ENCODE data around the gene C11orf97. TPM values are rescaled to one million over a fixed set of nuclear protein-coding genes. Genes with fewer than 3 reads are reported as not detected.
"Not testable (repeated sequence)": the region's sequence is repeated elsewhere in the genome, so short reads cannot be mapped to it uniquely, and the experiment has no call there.

The C11orf97 gene
- total and polyA plus RNA-seq, 2 donors (not counting 1 experiment from before 2014, with no cell fraction given), result not detected

GRCh38 chr11:94501522-94501921 lies 10.7 kb upstream of the C11orf97 start:
- intact Hi-C loops (cut with micrococcal nuclease), result loop anchor here (10.0 kb wide), 1 partner anchor 1557 kb away; no protein-coding TSS in a partner anchor
- CTCF ChIA-PET, result interaction anchor here (1.3 to 1.5 kb wide), 3 partner anchors 51 to 1267 kb away, joined by 3 to 9 read pairs (median 3); no protein-coding TSS in a partner anchor
- Histone ChIP-seq H3K27ac (ENCODE audit: low read length in 2 of 2) (no peak overlapping the region), H3K4me2 (replicated peaks; ENCODE audit: low read depth, low read length, poor library complexity, severe bottlenecking) (no peak overlapping the region), H3K4me1 (ENCODE audit: control insufficient read depth in 2 of 2, insufficient read depth in 2 of 2, low read length in 2 of 2) (no peaks in the 10 kb centered on the region), H3K4me3 (ENCODE audit: control extremely low read depth in 1 of 5, extremely low read depth in 1 of 5, insufficient read depth in 1 of 5, low read depth in 2 of 5, low read length in 4 of 5) (no peak overlapping the region), H2AFZ (ENCODE audit: insufficient read depth, low read depth, low read length, poor library complexity, severe bottlenecking) (no peak overlapping the region), H3K79me2 (ENCODE audit: control insufficient read depth, insufficient read depth, low read length) (no peaks in the 10 kb centered on the region), H3K27me3 (replicated peaks in 1 of 4; ENCODE audit: control extremely low read depth in 1 of 4, control insufficient read depth in 3 of 4, insufficient read depth in 4 of 4, low read length in 3 of 4) (no peaks in the 10 kb centered on the region), H3K9ac (ENCODE audit: low read length) (no peak overlapping the region), H3K9me3 (ENCODE audit: control extremely low read depth in 1 of 3, control insufficient read depth in 2 of 3, insufficient read depth in 1 of 3, low read length in 2 of 3) (no peaks in the 10 kb centered on the region), H4K20me1 (ENCODE audit: control insufficient read depth, insufficient read depth, low read length, poor library complexity, severe bottlenecking) (no peaks in the 10 kb centered on the region), H3K36me3 (replicated peaks in 1 of 2; ENCODE audit: control extremely low read depth in 1 of 2, control insufficient read depth in 1 of 2, extremely low read depth in 1 of 2, insufficient read depth in 2 of 2, low read length in 1 of 2) (peaks cover 3 to 38% of the 10 kb centered on the region in 2 experiments)
- Mint-ChIP-seq H3K27ac (no peak overlapping the region), H3K27me3 (no peaks in the 10 kb centered on the region), H3K4me3 (no peak overlapping the region), H3K9me3 (ENCODE audit: insufficient read depth) (no peaks in the 10 kb centered on the region), H3K4me1 (no peaks in the 10 kb centered on the region)
- ATAC-seq (ENCODE audit: low read depth), result no peak
- POLR2A ChIA-PET, result no interaction called here
- no CpG with 5 or more reads among the region's 2 CpGs for WGBS (ENCODE audit: insufficient coverage)
- TF ChIP-seq EZH2 (IDR thresholded peaks at IDR 0.05; ENCODE audit: borderline replicate concordance, insufficient read depth, low read depth, low read length, poor library complexity, severe bottlenecking), result no peak
- no peak for TF ChIP-seq CTCF (IDR thresholded peaks at IDR 0.05)
- DNase-seq, result no peak

GRCh38 chr11:94504689-94505293 lies 7.5 kb upstream of the C11orf97 start:
- no peak overlapping the region for H2AFZ ChIP-seq (ENCODE audit: insufficient read depth, low read depth, low read length, poor library complexity, severe bottlenecking)
- CTCF ChIA-PET, result interaction anchor here (0.6 to 2.7 kb wide), 14 partner anchors 9 to 1270 kb away, joined by 3 to 21 read pairs (median 6); partner anchors contain the start of genes ANKRD49 and MRE11
- peak; percentile 64 for DNase-seq
- TF ChIP-seq EZH2 (IDR thresholded peaks at IDR 0.05; ENCODE audit: borderline replicate concordance, insufficient read depth, low read depth, low read length, poor library complexity, severe bottlenecking), result no peak
- TF ChIP-seq CTCF (IDR thresholded peaks at IDR 0.05), result peak; percentile 88
- Mint-ChIP-seq H3K9me3 (ENCODE audit: insufficient read depth) (no peaks in the 10 kb centered on the region), H3K4me3 (no peak overlapping the region), H3K4me1 (no peaks in the 10 kb centered on the region), H3K27me3 (peaks cover 3% of the 10 kb centered on the region), H3K27ac (no peak overlapping the region)
- no peaks in the 10 kb centered on the region for H3K4me1 ChIP-seq (ENCODE audit: control insufficient read depth in 2 of 2, insufficient read depth in 2 of 2, low read length in 2 of 2)
- POLR2A ChIA-PET, result no interaction called here
- H3K4me3 ChIP-seq (ENCODE audit: control extremely low read depth in 1 of 5, extremely low read depth in 1 of 5, insufficient read depth in 1 of 5, low read depth in 2 of 5, low read length in 4 of 5), result no peak overlapping the region
- no peak overlapping the region for H3K27ac ChIP-seq (ENCODE audit: low read length in 2 of 2)
- H3K9me3 ChIP-seq (ENCODE audit: control extremely low read depth in 1 of 3, control insufficient read depth in 2 of 3, insufficient read depth in 1 of 3, low read length in 2 of 3), result no peaks in the 10 kb centered on the region
- H3K36me3 ChIP-seq (replicated peaks in 1 of 2; ENCODE audit: control extremely low read depth in 1 of 2, control insufficient read depth in 1 of 2, extremely low read depth in 1 of 2, insufficient read depth in 2 of 2, low read length in 1 of 2), result peaks cover 3 to 13% of the 10 kb centered on the region in 2 experiments
- H4K20me1 ChIP-seq (ENCODE audit: control insufficient read depth, insufficient read depth, low read length, poor library complexity, severe bottlenecking), result no peaks in the 10 kb centered on the region
- peak; percentile 33 for ATAC-seq (ENCODE audit: low read depth)
- no peak overlapping the region for H3K4me2 ChIP-seq (replicated peaks; ENCODE audit: low read depth, low read length, poor library complexity, severe bottlenecking)
- H3K9ac ChIP-seq (ENCODE audit: low read length), result no peak overlapping the region
- intact Hi-C loops (cut with micrococcal nuclease), result loop anchor here (1.0 to 10.0 kb wide), 3 partner anchors 320 to 1560 kb away; no protein-coding TSS in a partner anchor
- H3K79me2 ChIP-seq (ENCODE audit: control insufficient read depth, insufficient read depth, low read length), result no peaks in the 10 kb centered on the region
- WGBS (ENCODE audit: insufficient coverage), result no CpG with 5 or more reads among the region's 3 CpGs
- no peaks in the 10 kb centered on the region for H3K27me3 ChIP-seq (replicated peaks in 1 of 4; ENCODE audit: control extremely low read depth in 1 of 4, control insufficient read depth in 3 of 4, insufficient read depth in 4 of 4, low read length in 3 of 4)

- 100% methylated on average over 1 of the region's 5 CpGs for WGBS (ENCODE audit: insufficient coverage)
- H2AFZ ChIP-seq (ENCODE audit: insufficient read depth, low read depth, low read length, poor library complexity, severe bottlenecking); H3K9me3 ChIP-seq (ENCODE audit: control extremely low read depth in 1 of 3, control insufficient read depth in 2 of 3, insufficient read depth in 1 of 3, low read length in 2 of 3); H3K36me3 ChIP-seq (replicated peaks in 1 of 2; ENCODE audit: control extremely low read depth in 1 of 2, control insufficient read depth in 1 of 2, extremely low read depth in 1 of 2, insufficient read depth in 2 of 2, low read length in 1 of 2); H3K4me1 Mint-ChIP-seq; DNase-seq; ATAC-seq (ENCODE audit: low read depth); H3K27me3 ChIP-seq (replicated peaks in 1 of 4; ENCODE audit: control extremely low read depth in 1 of 4, control insufficient read depth in 3 of 4, insufficient read depth in 4 of 4, low read length in 3 of 4); H3K4me3 Mint-ChIP-seq; H3K4me3 ChIP-seq (ENCODE audit: control extremely low read depth in 1 of 5, extremely low read depth in 1 of 5, insufficient read depth in 1 of 5, low read depth in 2 of 5, low read length in 4 of 5); H3K9me3 Mint-ChIP-seq (ENCODE audit: insufficient read depth); H3K79me2 ChIP-seq (ENCODE audit: control insufficient read depth, insufficient read depth, low read length); POLR2A ChIA-PET; H3K4me2 ChIP-seq (replicated peaks; ENCODE audit: low read depth, low read length, poor library complexity, severe bottlenecking); H3K27ac Mint-ChIP-seq; H4K20me1 ChIP-seq (ENCODE audit: control insufficient read depth, insufficient read depth, low read length, poor library complexity, severe bottlenecking); H3K9ac ChIP-seq (ENCODE audit: low read length); H3K4me1 ChIP-seq (ENCODE audit: control insufficient read depth in 2 of 2, insufficient read depth in 2 of 2, low read length in 2 of 2); H3K27ac ChIP-seq (ENCODE audit: low read length in 2 of 2): not testable (repeated sequence)
- CTCF ChIA-PET, result interaction anchor here (0.7 to 4.0 kb wide), 4 partner anchors 9 to 918 kb away, joined by 3 to 12 read pairs (median 4); no protein-coding TSS in a partner anchor
- H3K27me3 Mint-ChIP-seq, result peaks cover 13% of the 10 kb centered on the region
- intact Hi-C loops (cut with micrococcal nuclease), result loop anchor here (10.0 kb wide), 1 partner anchor 1562 kb away; no protein-coding TSS in a partner anchor
Measured at GRCh38 chr11:94506513-94506912, 5.7 kb upstream of the C11orf97 start.
